HG02678 (cell line): Measurements from ENCODE around the gene ANKRD55.
"Not testable (repeated sequence)": the region's sequence is repeated elsewhere in the genome, so short reads cannot be mapped to it uniquely, and the experiment has no call there.

Experiments
- ATAC-seq: cut with Tn5 transposase; IDR thresholded peaks from one replicate; pipeline ENCODE4 v1.9.1; 2021; ENCODE audit warnings: mild to moderate bottlenecking, moderate library complexity; ENCODE audit not compliant: unreplicated experiment

The ANKRD55 gene

DNA sequence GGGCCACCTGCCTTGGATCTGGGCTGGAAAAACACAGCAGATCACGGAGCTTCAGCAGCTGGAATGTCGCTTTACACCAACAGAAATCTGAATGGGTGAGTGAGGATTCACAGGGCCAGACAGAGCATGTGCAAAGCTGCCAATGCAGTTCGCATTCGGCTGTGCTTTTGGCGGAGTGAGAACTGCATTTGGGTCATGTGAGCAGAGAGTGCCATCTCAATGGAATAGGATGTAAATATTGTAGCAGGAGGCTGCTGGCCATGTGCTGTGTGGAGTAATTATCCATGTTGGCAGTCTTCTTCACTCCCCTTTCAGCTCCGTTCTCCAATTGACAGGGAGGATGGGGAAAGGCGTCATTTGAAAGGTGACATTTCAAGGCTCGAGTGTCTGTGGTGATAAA is at the start of gene ANKRD55:
Gene ANKRD55, minus strand, starts transcription at position 101 of the 400 bp plus-strand sequence. CDS start 417 bp downstream, outside the sequence.
- no peak for ATAC-seq

DNA sequence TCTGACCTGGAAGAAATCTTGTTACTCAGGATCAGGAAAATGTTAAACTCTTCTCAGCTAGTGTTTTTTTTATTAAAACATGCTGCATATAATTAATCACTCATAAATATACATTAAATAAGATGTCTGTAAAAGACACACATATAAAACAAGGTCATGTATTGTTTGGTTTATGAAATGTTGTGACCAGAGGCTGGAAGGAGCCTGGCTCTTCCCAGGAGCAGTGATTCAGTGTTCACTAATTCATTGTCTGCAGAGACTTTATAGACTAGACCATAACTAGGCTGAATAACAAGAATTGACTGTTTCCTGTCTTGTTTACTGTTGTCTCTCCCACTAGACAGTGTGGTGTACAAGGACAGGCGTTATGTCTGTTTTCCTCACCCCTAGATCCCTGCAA is 49.1 kb upstream of the ANKRD55 start:
- ATAC-seq: no peak

DNA sequence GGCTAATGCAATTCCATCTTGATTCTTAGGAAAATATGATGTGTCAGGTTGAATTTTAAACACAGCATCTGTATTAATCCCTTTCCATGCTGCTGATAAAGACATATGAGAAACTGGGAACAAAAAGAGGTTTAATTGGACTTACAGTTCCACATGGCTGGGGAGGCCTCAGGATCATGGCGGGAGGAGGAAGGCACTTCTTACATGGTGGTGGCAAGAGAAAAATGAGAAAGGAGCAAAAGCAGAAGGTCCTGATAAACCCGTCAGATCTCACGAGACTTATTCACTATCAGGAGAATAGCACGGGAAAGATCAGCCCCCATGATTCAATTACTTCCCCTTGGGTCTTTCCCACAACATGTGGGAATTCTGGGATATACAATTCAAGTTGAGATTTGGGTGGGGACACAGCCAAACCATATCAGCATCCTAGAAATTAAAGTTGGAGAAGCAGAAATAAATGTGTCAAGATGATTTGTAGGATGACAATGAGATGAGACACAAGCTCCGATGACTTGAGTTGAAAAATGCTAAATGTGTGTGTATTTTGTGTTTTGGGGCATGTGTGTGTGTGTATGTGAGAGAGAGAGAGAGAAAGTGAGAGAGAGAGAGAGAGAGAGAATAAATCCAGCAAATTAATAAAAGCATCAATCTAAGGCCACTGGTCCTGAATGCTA is 48.5 kb upstream of the ANKRD55 start:
- no peak for ATAC-seq

DNA sequence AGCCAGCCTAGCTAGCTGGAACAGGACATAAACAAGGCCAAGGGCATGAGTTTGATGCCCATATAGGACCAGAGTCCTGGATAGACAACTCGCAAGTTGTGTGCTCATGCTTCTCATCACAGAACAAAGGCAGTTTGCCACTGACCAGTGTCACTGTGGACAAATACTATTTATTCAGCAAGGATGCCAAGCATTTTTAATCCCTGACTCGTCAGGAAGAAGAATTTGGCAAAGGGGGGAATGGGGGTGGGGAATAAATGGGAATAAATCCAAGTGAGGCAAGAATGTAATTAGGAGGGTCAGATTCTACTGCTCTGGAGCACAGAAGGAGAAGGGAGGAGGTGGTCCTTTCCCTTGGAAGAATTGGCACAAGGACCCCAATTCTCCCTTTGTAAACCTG is 46.8 kb upstream of the ANKRD55 start:
- no peak for ATAC-seq

DNA sequence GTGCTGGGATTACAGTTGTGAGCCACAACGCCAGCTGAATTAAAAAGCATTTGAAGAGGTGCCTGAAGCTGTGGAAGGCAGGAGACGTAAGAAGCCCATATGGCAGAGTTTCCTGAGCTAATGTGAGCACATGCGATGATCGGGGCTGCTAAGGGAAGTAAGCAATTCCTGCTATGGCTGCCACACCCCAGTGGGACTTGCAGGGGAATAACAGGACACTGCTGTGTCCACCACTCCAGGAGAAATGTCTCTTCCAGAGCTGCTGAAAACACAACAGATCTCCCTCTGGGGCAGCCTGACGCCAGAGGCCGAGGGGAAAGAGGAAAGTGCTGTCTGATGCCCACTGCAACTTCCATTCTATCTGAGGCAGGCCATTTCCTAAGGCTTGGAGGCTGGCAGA is 46.2 kb upstream of the ANKRD55 start:
- ATAC-seq: no peak

DNA sequence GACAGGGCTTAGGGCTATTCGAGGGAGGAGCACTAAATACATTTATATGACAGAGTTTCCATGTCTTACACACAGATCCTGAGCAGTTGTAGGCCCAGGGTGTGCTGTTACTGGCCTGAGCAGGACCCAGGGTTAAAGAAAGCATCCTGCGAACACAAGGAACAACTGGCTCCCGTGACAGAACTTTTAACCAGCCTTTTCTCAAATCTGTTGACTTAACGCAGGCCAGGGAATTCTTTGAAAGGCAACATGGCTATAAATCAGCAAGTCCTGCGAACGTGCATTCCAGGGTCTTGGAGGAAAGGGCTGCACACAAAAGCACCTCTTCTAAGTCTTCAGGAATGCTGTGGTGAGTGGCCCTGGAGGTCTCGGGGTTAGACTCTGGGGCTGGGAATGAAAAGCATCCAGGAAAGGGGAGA is 45.2 kb upstream of the ANKRD55 start:
- no peak for ATAC-seq

DNA sequence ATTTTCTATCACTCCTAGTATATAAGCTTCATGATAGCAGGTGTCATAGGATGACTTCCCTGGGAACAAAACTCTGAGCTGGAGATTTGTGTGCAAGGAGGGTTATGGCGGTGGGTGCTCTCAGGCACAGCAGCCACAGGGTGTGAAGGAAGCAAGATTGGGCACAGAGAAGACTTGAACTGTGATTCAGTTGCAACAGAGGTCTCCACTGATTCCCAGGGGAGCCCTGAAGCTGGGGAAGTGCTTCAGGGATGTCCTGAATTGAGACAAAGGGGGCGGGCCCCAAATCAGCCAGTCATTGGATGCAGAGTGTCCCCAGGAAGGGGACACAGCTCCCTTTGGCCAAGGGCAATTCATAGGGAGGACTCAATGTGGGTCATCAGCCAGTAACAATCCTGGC is 44.4 kb upstream of the ANKRD55 start:
- ATAC-seq: no peak

DNA sequence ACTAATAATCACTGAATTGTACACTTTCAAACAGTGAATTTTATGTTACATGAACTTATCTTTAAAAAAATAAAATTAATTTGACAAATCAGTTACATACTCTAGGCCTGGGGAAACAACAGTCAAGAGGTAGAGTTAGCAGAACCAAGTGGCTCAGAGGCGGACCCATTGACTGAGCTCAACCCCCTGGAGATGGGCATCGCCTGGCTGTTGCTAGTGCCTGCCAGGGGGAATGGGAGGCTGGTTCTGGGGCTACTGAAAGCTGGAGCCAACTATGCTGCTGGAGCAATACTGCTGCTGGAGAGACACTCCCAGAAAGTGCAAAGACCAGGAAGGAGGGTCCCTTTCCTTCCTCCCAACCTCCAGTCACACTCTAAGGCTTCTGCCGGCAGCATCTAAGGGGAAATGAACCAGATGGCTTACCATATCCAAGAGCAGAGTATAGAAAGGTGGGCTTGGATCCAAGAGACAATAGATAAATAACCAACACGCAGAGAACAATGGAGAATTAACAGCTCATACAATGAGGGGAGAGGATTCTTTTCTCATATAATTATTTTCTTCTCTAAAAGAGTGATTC is 40.3 kb upstream of the ANKRD55 start:
- ATAC-seq: no peak

DNA sequence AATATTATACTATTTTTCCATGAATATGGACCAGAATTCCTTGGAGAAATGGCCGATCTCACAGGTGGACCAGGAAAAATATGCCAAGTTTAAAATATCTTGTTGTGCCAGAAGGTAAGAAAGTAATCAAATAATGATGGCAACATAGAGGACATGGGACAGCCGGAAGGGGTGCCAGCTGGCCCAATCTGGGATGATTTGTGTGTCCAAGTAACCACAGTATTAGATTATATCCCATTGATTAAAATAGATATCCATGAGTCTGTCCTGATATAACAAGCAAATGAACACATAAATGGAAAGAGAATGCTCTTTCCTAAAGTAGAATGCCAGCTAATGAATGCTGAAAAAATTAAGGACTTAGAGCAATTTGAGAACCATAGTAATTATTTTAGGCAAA is 39.6 kb upstream of the ANKRD55 start:
- ATAC-seq: no peak

DNA sequence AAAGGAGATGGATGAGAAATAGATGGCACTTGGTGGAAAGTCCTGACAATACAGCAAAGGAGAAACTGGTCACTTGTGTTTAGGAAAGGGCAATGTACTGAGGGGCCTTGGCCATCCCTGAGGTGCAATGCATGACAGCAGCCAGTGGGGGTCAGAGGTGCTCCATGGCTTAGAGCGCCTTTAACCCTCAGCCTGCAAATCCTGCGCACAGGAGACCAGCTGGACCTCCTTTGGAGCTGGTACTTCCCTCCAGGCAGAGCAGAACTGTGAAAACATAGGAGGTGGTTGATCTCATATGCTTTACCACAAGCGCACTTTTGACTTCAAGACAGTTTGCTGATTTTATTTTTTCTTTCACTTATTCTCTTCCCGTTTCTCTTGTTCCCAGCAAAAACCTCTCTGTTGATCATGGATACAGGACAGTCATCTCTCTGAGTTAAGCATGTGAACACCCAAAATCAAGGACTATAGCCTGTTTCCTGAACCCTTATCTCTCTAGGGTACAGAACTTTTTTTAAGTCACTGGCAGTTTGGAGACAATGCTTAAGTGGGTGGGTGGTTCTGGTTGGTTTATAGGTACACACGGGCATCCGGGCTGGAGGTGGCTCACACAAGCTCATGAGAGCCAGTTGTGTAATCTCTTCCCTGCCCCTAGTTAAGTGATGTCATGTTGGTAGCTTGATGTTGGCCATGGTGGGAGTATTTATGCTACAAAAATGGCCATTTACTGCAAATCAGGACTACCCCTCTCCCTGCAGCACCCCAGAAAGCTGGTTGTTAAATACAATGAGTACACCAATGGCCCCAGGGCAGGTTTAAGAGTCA is 37.6 kb upstream of the ANKRD55 start:
- peak; percentile 93 for ATAC-seq

DNA sequence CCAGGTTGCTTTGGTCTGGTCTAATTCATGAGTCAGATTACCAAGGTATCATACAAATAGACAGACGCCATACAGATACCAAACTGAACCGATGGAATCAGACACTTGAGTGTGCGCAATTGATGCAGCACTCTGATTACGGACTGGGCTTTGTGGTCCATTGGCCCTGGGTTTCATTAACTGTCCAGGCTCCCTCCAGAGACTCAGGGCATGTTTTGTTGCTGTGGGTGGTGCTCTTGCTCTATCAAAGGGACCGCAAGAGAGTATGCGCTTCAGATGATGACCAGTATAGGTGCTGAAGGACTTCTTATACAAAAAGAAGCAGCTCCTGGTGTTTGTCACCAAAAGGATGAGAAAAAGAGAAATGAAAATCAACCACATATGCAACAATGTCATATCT is 36.9 kb upstream of the ANKRD55 start:
- no peak for ATAC-seq

DNA sequence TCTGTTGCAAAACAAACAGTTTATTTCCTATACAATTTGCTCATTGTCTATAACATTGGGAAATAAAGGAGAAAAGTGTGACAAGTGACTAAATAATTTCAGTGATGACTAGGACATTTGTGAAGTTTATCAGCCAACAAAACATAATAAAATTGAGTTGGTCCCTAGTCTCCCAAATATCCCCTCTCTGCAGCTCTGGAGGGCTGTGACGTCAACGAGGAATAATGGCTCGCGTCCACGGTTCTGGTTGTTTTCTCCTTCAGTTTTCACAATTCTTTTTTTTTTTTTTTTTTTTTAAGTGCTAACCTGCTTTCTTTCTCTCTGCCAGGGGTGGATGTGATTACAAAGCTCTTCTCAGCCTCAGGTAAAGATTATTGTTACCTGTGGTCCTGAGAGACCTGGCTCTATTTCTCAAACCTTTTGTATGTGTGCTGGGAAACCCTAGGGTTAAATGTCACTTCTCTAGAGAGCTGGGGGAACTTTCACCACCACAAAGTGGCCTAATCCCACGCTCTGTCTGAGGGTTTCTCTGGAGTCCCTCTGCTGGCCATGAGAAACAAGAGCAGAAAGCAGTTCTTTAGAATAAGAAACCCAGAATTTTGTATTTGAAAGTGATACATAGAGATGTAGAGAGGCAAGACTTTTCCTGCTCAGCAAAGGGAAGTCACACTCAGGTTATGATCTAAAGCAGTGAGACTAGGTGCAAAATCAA is 36.2 kb upstream of the ANKRD55 start:
- no peak for ATAC-seq

DNA sequence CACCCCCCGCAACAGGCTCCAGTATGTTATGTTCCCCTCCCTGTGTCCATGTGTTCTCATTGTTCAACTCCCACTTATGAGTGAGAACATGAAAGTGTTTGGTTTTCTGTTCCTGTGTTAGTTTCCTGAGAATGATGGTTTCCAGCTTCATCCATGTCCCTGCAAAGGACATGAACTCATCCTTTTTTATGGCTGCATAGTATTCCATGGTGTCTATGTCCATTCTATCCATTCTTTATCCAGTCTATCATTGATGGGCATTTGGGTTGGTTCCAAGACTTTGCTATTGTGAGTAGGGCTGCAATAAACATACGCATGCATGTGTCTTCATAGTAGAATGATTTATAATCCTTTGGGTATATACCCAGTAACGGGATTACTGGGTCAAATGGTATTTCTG is 35.6 kb upstream of the ANKRD55 start:
- not testable (repeated sequence) for ATAC-seq

DNA sequence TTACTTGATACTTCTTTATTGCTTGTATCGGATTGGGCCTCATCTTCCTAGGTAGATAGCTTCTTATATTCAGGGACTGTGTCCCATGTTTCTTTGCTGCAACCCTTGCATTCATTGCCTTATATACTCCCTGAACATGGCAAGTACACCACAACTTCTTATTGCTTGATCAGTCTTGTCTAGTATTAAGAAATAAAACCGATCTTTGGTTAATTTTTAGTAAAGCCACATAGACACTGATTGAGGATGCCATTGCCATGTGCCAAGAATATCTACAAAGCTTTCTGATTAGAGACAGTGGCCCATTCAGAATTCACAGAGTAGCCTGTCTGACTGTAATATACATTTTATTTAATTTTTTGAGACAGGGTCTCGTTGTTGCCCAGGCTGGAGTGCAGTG is 34.7 kb upstream of the ANKRD55 start:
- no peak for ATAC-seq

DNA sequence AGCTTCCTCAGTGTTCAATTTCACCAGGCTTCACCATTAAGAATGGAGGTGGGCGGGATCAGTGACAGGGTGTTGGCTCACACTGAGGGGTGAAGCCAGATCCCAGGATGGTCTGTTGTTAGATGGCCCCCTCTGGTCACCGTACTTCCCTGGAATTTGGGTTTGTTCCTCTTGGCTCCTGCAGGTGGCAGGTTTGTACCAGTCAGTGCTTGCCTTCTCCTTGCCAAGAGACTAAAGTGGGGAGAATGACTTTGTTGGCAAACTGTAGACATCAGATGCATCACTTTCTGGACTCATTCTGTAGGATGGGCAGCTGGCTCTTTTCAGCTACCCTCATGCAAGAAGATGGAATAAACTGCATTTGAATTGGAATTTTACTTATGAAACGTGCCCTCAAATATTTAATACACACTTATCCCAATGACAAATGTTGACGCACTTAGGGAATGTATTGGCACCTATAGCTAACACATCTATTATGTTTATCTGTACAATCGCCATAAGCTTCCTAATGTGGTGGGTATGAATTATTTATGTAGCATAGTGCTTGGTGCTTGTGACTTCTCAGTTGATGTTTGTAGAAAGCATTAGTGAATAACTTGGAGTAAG is 31.4 kb upstream of the ANKRD55 start:
- ATAC-seq: no peak

DNA sequence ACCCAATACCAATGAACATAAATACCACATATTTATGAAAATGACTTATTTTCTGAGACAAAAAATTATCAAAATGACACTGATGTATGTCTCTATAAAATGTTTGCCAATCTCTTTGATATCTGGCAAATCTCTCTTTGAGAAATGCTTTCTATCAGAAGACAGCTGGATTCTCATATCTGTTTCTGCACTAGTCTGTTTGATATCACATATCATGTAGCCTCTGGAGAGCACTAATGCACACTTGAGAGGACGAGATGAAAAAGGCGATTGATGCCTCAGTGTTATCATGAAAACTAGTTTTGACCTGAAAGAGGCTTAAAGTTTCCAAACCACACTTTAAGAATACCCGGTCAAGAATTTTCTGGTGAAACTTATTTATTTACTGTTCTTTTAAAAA is 29.1 kb upstream of the ANKRD55 start:
- ATAC-seq: no peak

DNA sequence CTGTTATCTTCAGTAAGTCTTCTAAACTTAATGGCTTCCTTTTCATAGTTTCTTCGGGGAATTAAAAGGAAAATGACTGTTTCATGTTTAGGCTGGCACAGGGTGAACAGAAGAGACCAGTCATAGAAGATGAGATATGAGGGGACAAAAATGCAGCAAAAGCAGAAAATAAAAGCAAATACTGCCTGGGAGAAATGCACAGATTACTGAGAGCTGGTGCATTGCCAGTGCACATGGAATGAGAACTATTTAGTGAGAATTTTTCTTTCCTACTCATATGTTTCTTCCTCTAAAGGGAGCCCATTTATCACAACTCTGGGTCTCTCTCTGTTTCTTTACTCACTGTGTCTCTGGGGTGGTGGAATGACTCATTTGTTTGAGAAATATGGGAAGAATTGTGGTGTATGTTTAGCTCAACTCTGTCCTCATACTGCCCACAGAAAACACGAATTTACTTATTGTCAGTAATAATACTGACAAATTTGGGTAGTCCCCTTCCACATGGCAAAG is 25.9 kb upstream of the ANKRD55 start:
- no peak for ATAC-seq

DNA sequence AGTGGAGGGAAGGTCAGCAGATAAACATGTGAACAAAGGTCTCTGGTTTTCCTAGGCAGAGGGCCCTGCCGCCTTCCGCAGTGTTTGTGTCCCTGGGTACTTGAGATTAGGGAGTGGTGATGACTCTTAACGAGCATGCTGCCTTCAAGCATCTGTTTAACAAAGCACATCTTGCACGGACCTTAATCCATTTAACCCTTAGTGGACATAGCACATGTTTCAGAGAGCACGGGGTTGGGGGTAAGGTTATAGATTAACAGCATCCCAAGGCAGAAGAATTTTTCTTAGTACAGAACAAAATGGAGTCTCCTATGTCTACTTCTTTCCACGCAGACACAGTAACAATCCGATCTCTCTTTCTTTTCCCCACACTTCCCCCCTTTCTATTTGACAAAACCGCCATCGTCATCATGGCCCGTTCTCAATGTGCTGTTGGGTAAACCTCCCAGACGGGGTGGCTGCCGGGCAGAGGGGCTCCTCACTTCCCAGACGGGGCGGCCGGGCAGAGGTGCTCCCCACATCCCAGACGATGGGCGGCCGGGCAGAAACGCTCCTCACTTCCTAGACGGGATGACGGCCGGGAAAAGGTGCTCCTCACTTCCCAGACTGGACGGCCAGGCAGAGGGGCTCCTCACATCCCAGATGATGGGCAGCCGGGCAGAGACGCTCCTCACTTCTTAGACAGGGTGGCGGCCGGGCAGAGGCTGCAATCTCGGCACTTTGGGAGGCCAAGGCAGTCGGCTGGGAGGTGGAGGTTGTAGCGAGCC is 24.8 kb upstream of the ANKRD55 start:
- ATAC-seq: not testable (repeated sequence)

DNA sequence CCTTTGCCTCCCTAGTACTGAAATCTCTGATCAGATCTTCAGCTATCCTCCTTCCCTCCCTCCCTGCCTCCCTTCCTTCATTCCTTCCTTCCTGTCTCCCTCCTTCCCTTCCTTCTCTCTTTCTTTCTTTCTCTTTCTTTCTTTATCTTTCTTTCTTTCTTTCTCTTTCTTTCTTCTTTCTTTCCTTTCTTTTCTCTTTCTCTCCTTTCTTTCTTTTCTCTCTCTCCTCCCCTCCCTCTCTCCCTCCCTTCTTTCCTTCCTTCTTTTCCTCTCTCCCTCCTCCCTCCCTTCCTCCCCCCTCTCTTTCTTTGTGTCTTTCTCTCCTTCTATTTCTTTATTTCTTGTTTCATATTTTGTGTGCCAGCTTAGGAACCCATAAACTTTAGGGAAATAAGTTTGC is 23.9 kb upstream of the ANKRD55 start:
- ATAC-seq: no peak

DNA sequence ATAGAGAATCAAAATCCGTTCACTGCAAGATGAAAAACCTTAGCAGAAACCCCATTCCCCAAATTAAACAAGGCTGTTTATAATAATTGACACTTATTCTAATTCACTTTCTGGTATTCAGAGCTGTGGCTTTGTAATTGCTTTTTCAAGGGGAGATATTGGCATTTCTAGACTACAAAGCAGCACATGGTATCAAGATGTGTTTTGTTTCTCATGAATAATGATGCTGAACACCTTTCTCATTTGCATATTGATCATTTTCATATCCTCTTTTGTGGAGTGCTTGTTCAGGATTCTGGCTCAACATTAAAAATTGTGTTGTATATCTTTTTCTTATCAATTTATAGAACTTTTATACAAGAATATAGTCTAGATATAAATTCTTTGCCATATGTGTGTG is 22.4 kb upstream of the ANKRD55 start:
- no peak for ATAC-seq
